ENCODE data around the gene CADM1. TPM values are rescaled to one million over a fixed set of nuclear protein-coding genes. Genes with fewer than 3 reads are reported as not detected.

Gene CADM1
- total and polyA plus RNA-seq, 10 of the 15 experiments (the other 5 are each of a cell fraction or from before 2014, with no cell fraction given): 0.03 to 0.48 (median 0.15) TPM; not detected in 3

- no peak overlapping the region for H3K9ac ChIP-seq (ENCODE audit: control insufficient read depth, insufficient read depth, low read length)
- H3K79me2 ChIP-seq (ENCODE audit: control insufficient read depth, insufficient read depth, low read length): no peaks in the 10 kb centered on the region
- no peak for ATAC-seq
- ChIA-PET RAD21 (ENCODE audit: unreplicated experiment) (no interaction called here), CTCF (no interaction called here), POLR2A (no interaction called here), SMC1A (ENCODE audit: uncharacterized antibody, unreplicated experiment) (no interaction called here)
- no peaks in the 10 kb centered on the region for H3K27me3 ChIP-seq (replicated peaks in 1 of 2; ENCODE audit: control insufficient read depth in 2 of 2, insufficient read depth in 2 of 2, low read length in 1 of 2)
- no peaks in the 10 kb centered on the region for H3K36me3 ChIP-seq (ENCODE audit: control insufficient read depth in 2 of 2, insufficient read depth in 2 of 2, low read length in 1 of 2)
- H4K20me1 ChIP-seq (ENCODE audit: control insufficient read depth, insufficient read depth): no peaks in the 10 kb centered on the region
- no peak for FAIRE-seq
- no peak overlapping the region for H2AFZ ChIP-seq (ENCODE audit: control insufficient read depth, low read depth, low read length)
- intact Hi-C loops (cut with micrococcal nuclease; ENCODE audit: unreplicated experiment) (no loop called here), in situ Hi-C loops (cut with MboI) (loop anchor here (10.0 kb wide), 1 partner anchor 690 kb away; no protein-coding TSS in a partner anchor)
- no peak overlapping the region for H3K4me3 ChIP-seq
- H3K4me2 ChIP-seq (ENCODE audit: control insufficient read depth, insufficient read depth): no peak overlapping the region
- DNase-seq (ENCODE audit: low read depth, low spot score): no peak
- WGBS (ENCODE audit: insufficient coverage, insufficient replicate concordance, low lambda C conversion rate, missing lambda C conversion rate): 87% methylated on average over 4 of the region's 4 CpGs
- H3K27ac ChIP-seq (ENCODE audit: control insufficient read depth, insufficient read depth): no peak overlapping the region
- H3K4me1 ChIP-seq (ENCODE audit: control insufficient read depth, insufficient read depth, low read length): peaks cover 18% of the 10 kb centered on the region
- peaks cover 2% of the 10 kb centered on the region; the same call in 2 of the 3 replicates for H3K9me3 ChIP-seq (replicated peaks; ENCODE audit: control insufficient read depth, insufficient read depth, low read length)
- no TSS peak for BruUV-seq (replicated peaks)
- no peak for TF ChIP-seq EED (IDR thresholded peaks at IDR 0.05; ENCODE audit: low read depth)
- TF ChIP-seq WRNIP1 (IDR thresholded peaks at IDR 0.05; ENCODE audit: borderline replicate concordance, low read depth, low read length): no peak
- TF ChIP-seq RCOR1 (conservative IDR thresholded peaks at IDR 0.05; ENCODE audit: low read depth, low read length): no peak
- no peak for TF ChIP-seq EGR1 (IDR thresholded peaks at IDR 0.05; ENCODE audit: borderline replicate concordance in 1 of 2, low read depth in 2 of 2, low read length in 2 of 2)
- TF ChIP-seq SIX5 (IDR thresholded peaks at IDR 0.05; ENCODE audit: low read depth, low read length, severe bottlenecking): no peak
- TF ChIP-seq, protein P1, sequence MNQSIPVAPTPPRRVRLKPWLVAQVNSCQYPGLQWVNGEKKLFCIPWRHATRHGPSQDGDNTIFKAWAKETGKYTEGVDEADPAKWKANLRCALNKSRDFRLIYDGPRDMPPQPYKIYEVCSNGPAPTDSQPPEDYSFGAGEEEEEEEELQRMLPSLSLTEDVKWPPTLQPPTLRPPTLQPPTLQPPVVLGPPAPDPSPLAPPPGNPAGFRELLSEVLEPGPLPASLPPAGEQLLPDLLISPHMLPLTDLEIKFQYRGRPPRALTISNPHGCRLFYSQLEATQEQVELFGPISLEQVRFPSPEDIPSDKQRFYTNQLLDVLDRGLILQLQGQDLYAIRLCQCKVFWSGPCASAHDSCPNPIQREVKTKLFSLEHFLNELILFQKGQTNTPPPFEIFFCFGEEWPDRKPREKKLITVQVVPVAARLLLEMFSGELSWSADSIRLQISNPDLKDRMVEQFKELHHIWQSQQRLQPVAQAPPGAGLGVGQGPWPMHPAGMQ (IDR thresholded peaks at IDR 0.05; ENCODE audit: borderline replicate concordance): no peak
- TF ChIP-seq JUNB (IDR thresholded peaks at IDR 0.05): no peak
- no peak for TF ChIP-seq CBX5 (IDR thresholded peaks at IDR 0.05; ENCODE audit: low read depth)
- TF ChIP-seq SUPT20H (IDR thresholded peaks at IDR 0.05; ENCODE audit: borderline replicate concordance, control insufficient read depth, low read depth, low read length): no peak
- no peak for TF ChIP-seq STAT3 (IDR thresholded peaks at IDR 0.05; ENCODE audit: low read depth, low read length)
- TF ChIP-seq CREB1 (IDR thresholded peaks at IDR 0.05; ENCODE audit: low read depth): no peak
- TF ChIP-seq ETV6 (conservative IDR thresholded peaks at IDR 0.05 in 1 of 2, IDR thresholded peaks at IDR 0.05 in 1 of 2; ENCODE audit: borderline replicate concordance in 1 of 2, low read depth in 1 of 2): no peak
- TF ChIP-seq FOS (IDR thresholded peaks at IDR 0.05; ENCODE audit: borderline replicate concordance, extremely low read depth, insufficient read length): no peak
- TF ChIP-seq BMI1 (IDR thresholded peaks at IDR 0.05; ENCODE audit: borderline replicate concordance): no peak
- TF ChIP-seq STAT1 (conservative IDR thresholded peaks at IDR 0.05): no peak
- no peak for TF ChIP-seq ZBTB11 (CRISPR knock-in tag; IDR thresholded peaks at IDR 0.05)
Measured at GRCh38 chr11:115224551-115224950, 279.7 kb downstream of the CADM1 start.
